A673 (cell line): Measurements from ENCODE around the gene SERAC1. TPM values are rescaled to one million over a fixed set of nuclear protein-coding genes. Genes with fewer than 3 reads are reported as not detected.

ENCODE experiments used
- BruUV-seq: library from RNA; stranded (reverse); fragments of 400-500 nt; replicated peaks from 2 replicates; lab custom pipeline; 2021; lab: Mats Ljungman, UMichigan
- CTCF ChIA-PET: fragments of 300-600 bp; sonication (Branson Sonifier 250); formaldehyde crosslinking; loops from one replicate; lab custom pipeline; 2022; ENCODE audit warnings: antibody characterized with exemption; lab: Charles Lee
- POLR2A ChIA-PET: fragments of 300-600 bp; sonication (Branson Sonifier 250); formaldehyde crosslinking; loops from one replicate; lab custom pipeline; 2022; ENCODE audit warnings: antibody characterized with exemption; ENCODE audit not compliant: low non-redundant PET; lab: Charles Lee
- DNase-seq: peaks from one replicate; pipeline ENCODE4 v3.0.0-alpha.2; 2015; ENCODE audit warnings: low spot score
- H3K27ac ChIP-seq: fragments of 200-600 bp; sonication (generic); 2 replicates; pipeline ENCODE4 v1.5.1; 2016; ENCODE audit warnings: mixed run types, low read depth, mild to moderate bottlenecking, mixed read lengths, antibody characterized with exemption, low read length; ENCODE audit not compliant: poor library complexity, severe bottlenecking
- H3K27me3 ChIP-seq: fragments of 200-600 bp; sonication (generic); replicated peaks from 2 replicates; pipeline ENCODE4 v1.6.1; 2017; ENCODE audit warnings: mixed run types, low read depth, mild to moderate bottlenecking, mixed read lengths, antibody characterized with exemption, low read length; ENCODE audit not compliant: insufficient read depth, poor library complexity
- H3K36me3 ChIP-seq: fragments of 200-600 bp; sonication (generic); 2 replicates; pipeline ENCODE4 v1.6.1; 2016; ENCODE audit warnings: mixed run types, mild to moderate bottlenecking, mixed read lengths, antibody characterized with exemption, low read length; ENCODE audit not compliant: insufficient read depth, poor library complexity, severe bottlenecking
- H3K4me1 ChIP-seq: fragments of 200-600 bp; sonication (generic); 2 replicates; pipeline ENCODE4 v1.6.1; 2017; ENCODE audit warnings: mixed run types, mild to moderate bottlenecking, mixed read lengths, antibody characterized with exemption, low read length; ENCODE audit not compliant: insufficient read depth, poor library complexity, severe bottlenecking
- H3K4me3 ChIP-seq: fragments of 200-600 bp; sonication (generic); 2 replicates; pipeline ENCODE4 v1.5.1; 2016; ENCODE audit warnings: low read depth, mixed run types, mild to moderate bottlenecking, mixed read lengths, low read length; ENCODE audit not compliant: poor library complexity, severe bottlenecking
- H3K9me3 ChIP-seq: fragments of 200-600 bp; sonication (generic); 2 replicates; pipeline ENCODE4 v1.6.1; 2016; ENCODE audit warnings: mixed run types, low read depth, mild to moderate bottlenecking, mixed read lengths, antibody characterized with exemption, low read length; ENCODE audit not compliant: poor library complexity, severe bottlenecking
- CTCF ChIP-seq: fragments of 300-800, 200-600 bp; sonication (generic); conservative IDR thresholded peaks from 2 replicates; pipeline ENCODE4 v1.5.1; 2017; ENCODE audit warnings: low read depth, mild to moderate bottlenecking, antibody characterized with exemption, low read length, moderate library complexity, mixed read lengths
- EZH2 ChIP-seq: fragments of 200-600 bp; sonication (generic); IDR thresholded peaks from 2 replicates; pipeline ENCODE4 v1.6.1; 2017; ENCODE audit warnings: borderline replicate concordance, low read depth, mild to moderate bottlenecking, mixed read lengths, antibody characterized with exemption, low read length; ENCODE audit not compliant: poor library complexity, severe bottlenecking
- intact Hi-C: fragments of 100-400 bp; cut with micrococcal nuclease; formaldehyde crosslinking; loops from one replicate; pipeline ENCODE4 v1.10.0; 2022; ENCODE audit not compliant: unreplicated experiment
- total RNA-seq: library from RNA; stranded (reverse); gene quantifications from 2 replicates; pipeline ENCODE4 v1.2.3, GENCODE V29; 2021

The SERAC1 gene
- total RNA-seq, 1 experiment from 2014 or later, result 8.1 TPM

- no peak for DNase-seq
- ChIA-PET CTCF (no interaction called here), POLR2A (no interaction called here)
- Histone ChIP-seq H3K27ac (no peak overlapping the region), H3K4me1 (no peaks in the 10 kb centered on the region), H3K27me3 (no peaks in the 10 kb centered on the region), H3K9me3 (no peaks in the 10 kb centered on the region), H3K4me3 (no peak overlapping the region), H3K36me3 (no peaks in the 10 kb centered on the region)
- no TSS peak for BruUV-seq
- intact Hi-C loops, result no loop called here
- TF ChIP-seq EZH2 (no peak), CTCF (no peak)
These were observed 56.1 kb downstream of the SERAC1 start for GRCh38 chr6:158111987-158112386.

GRCh38 chr6:158110986-158111385 is 57.1 kb downstream of the SERAC1 start:
- CTCF ChIA-PET, result no interaction called here
- intact Hi-C loops, result no loop called here
- no peak for DNase-seq
- Histone ChIP-seq H3K27me3 (no peaks in the 10 kb centered on the region), H3K4me1 (no peaks in the 10 kb centered on the region), H3K36me3 (no peaks in the 10 kb centered on the region), H3K27ac (no peak overlapping the region), H3K9me3 (no peaks in the 10 kb centered on the region), H3K4me3 (no peak overlapping the region)
- no TSS peak for BruUV-seq
- POLR2A ChIA-PET, result no interaction called here
- TF ChIP-seq EZH2 (no peak), CTCF (no peak)

- DNase-seq, result no peak
- H3K27me3 ChIP-seq, result no peaks in the 10 kb centered on the region
- no peak for TF ChIP-seq EZH2
- no peak for TF ChIP-seq CTCF
- no peak overlapping the region for H3K27ac ChIP-seq
- CTCF ChIA-PET, result no interaction called here
- no TSS peak for BruUV-seq
- POLR2A ChIA-PET, result no interaction called here
- no peaks in the 10 kb centered on the region for H3K9me3 ChIP-seq
- H3K4me3 ChIP-seq, result no peak overlapping the region
- H3K36me3 ChIP-seq, result no peaks in the 10 kb centered on the region
- intact Hi-C loops, result no loop called here
- H3K4me1 ChIP-seq, result no peaks in the 10 kb centered on the region
These were observed 58.3 kb downstream of the SERAC1 start for GRCh38 chr6:158109748-158110147.
